HUDEP-2 (cell line): ENCODE measurements around the gene SNRPD1.
"Not testable (repeated sequence)": the region's sequence is repeated elsewhere in the genome, so short reads cannot be mapped to it uniquely, and the experiment has no call there.

ENCODE experiments used
- DNase-seq, 76 experiments: peaks; one replicate each; lab custom pipeline; 2025; ENCODE audit not compliant: unreplicated experiment in 76 of 76; lab: John Stamatoyannopoulos, UW

SNRPD1 gene

GRCh38 chr18:21634588-21635199 is 22.6 kb downstream of the SNRPD1 start:
- no peak for DNase-seq

- no peak for DNase-seq
Observed at GRCh38 chr18:21636769-21637168, 24.7 kb downstream of the SNRPD1 start.

GRCh38 chr18:21638822-21639221 is 26.7 kb downstream of the SNRPD1 start:
- DNase-seq = no peak

GRCh38 chr18:21640375-21640774 is 28.3 kb downstream of the SNRPD1 start:
- not testable (repeated sequence) for DNase-seq

- peak in 33 of 76 experiments; percentile 0 to 59 (median 22) for DNase-seq
Observed at GRCh38 chr18:21650311-21650710, 38.2 kb downstream of the SNRPD1 start.

GRCh38 chr18:21652073-21652472 is 40.0 kb downstream of the SNRPD1 start:
- no peak for DNase-seq

- no peak for DNase-seq
Observed at GRCh38 chr18:21653361-21653760, 41.2 kb downstream of the SNRPD1 start.

GRCh38 chr18:21656402-21656801 is 44.3 kb downstream of the SNRPD1 start:
- DNase-seq = no peak

GRCh38 chr18:21660078-21660477 is 48.0 kb downstream of the SNRPD1 start:
- DNase-seq = no peak

- DNase-seq = no peak
Observed at GRCh38 chr18:21662581-21662980, 50.5 kb downstream of the SNRPD1 start.

- no peak for DNase-seq
Observed at GRCh38 chr18:21663578-21663977, 51.5 kb downstream of the SNRPD1 start.

GRCh38 chr18:21664069-21664468 is 52.0 kb downstream of the SNRPD1 start:
- DNase-seq = no peak

- DNase-seq = no peak
Observed at GRCh38 chr18:21669736-21670285, 57.7 kb downstream of the SNRPD1 start.

GRCh38 chr18:21672521-21673267 is 60.6 kb downstream of the SNRPD1 start:
- DNase-seq = no peak

GRCh38 chr18:21675354-21675753 is 63.2 kb downstream of the SNRPD1 start:
- not testable (repeated sequence) for DNase-seq

GRCh38 chr18:21678859-21679258 is 66.7 kb downstream of the SNRPD1 start:
- DNase-seq = no peak

GRCh38 chr18:21680161-21680560 is 68.0 kb downstream of the SNRPD1 start:
- no peak for DNase-seq

GRCh38 chr18:21682371-21683051 is 70.4 kb downstream of the SNRPD1 start:
- DNase-seq = peak in 1 of 76 experiments; percentile 6
